CD4-positive, alpha-beta T cell (primary cell): ENCODE results near the gene GPC5. TPM values are rescaled to one million over a fixed set of nuclear protein-coding genes. Genes with fewer than 3 reads are reported as not detected.

Source experiments
- ATAC-seq: fragments of 200-7000 bp; cut with Tn5 transposase; one replicate; pipeline ENCODE4 v1.10.0; 2022; ENCODE audit warnings: mild to moderate bottlenecking; ENCODE audit not compliant: poor library complexity
- CTCF ChIA-PET: fragments of 350-600 bp; sonication (Branson Sonifier 250); formaldehyde crosslinking; loops from one replicate; lab custom pipeline; 2021; ENCODE audit warnings: antibody characterized with exemption, inconsistent platforms; lab: Charles Lee
- POLR2A ChIA-PET: fragments of 350-600 bp; sonication (Branson Sonifier 250); formaldehyde crosslinking; loops from one replicate; lab custom pipeline; 2021; ENCODE audit warnings: antibody characterized with exemption, inconsistent platforms; lab: Charles Lee
- DNase-seq, 14 experiments: peaks; one replicate each; pipeline ENCODE4 v3.0.0-alpha.2; 2013 to 2020; ENCODE audit warnings: mixed read lengths in 2 of 14
- H3K27ac ChIP-seq, 2 donors: one replicate each; pipeline versions ENCODE4 v1.5.1 to v1.7.0; 2013; ENCODE audit warnings: low read length in 2 of 2, low read depth in 1 of 2, mild to moderate bottlenecking in 1 of 2
- H3K27me3 ChIP-seq, 2 experiments: 1 replicate in 1 of 2; 2 replicates in 1 of 2; pipeline versions ENCODE4 v1.6.1 to v1.7.0; 2013; ENCODE audit warnings: low read length in 2 of 2, control low read depth in 1 of 2, mild to moderate bottlenecking in 1 of 2, moderate library complexity in 1 of 2; ENCODE audit not compliant: insufficient read depth in 2 of 2, control insufficient read depth in 1 of 2
- H3K36me3 ChIP-seq: one replicate; pipeline ENCODE4 v1.6.1; 2013; ENCODE audit warnings: low read length, control low read depth; ENCODE audit not compliant: insufficient read depth
- H3K4me1 ChIP-seq: one replicate; pipeline ENCODE4 v1.6.1; 2013; ENCODE audit warnings: low read length, control low read depth; ENCODE audit not compliant: insufficient read depth
- H3K4me3 ChIP-seq: one replicate; pipeline ENCODE4 v1.5.1; 2013; ENCODE audit warnings: mild to moderate bottlenecking, low read length, moderate library complexity
- H3K9me3 ChIP-seq, 2 experiments: 1 replicate in 1 of 2; 2 replicates in 1 of 2; pipeline versions ENCODE4 v1.6.1 to v1.7.0; 2013; ENCODE audit warnings: low read length in 2 of 2, mild to moderate bottlenecking in 2 of 2, control low read depth in 1 of 2, moderate library complexity in 1 of 2; ENCODE audit not compliant: control insufficient read depth in 1 of 2, insufficient read depth in 1 of 2
- H3K27ac Mint-ChIP-seq: one replicate; pipeline ENCODE4 v1.8.0; 2020; ENCODE audit warnings: mixed read lengths
- H3K27me3 Mint-ChIP-seq: one replicate; pipeline ENCODE4 v1.8.0; 2021; ENCODE audit warnings: mixed read lengths
- H3K36me3 Mint-ChIP-seq: one replicate; pipeline ENCODE4 v1.8.0; 2021; ENCODE audit warnings: low read depth, mixed read lengths
- H3K4me1 Mint-ChIP-seq: one replicate; pipeline ENCODE4 v1.8.0; 2021; ENCODE audit warnings: low read depth, mixed read lengths
- H3K4me3 Mint-ChIP-seq: one replicate; pipeline ENCODE4 v1.8.0; 2020; ENCODE audit warnings: mild to moderate bottlenecking, mixed read lengths
- H3K9me3 Mint-ChIP-seq: one replicate; pipeline ENCODE4 v1.8.0; 2020; ENCODE audit warnings: mixed read lengths
- CTCF ChIP-seq: fragments of 200-600 bp; IDR thresholded peaks from one replicate; pipeline ENCODE4 v1.8.0; 2022; ENCODE audit warnings: antibody characterized with exemption, mild to moderate bottlenecking
- intact Hi-C, 2 experiments: fragments of 100-400 bp; cut with DNase I in 1 of 2; cut with micrococcal nuclease in 1 of 2; formaldehyde crosslinking; loops; one replicate each; pipeline versions ENCODE4 v1.15.1 to v1.9.0; 2023 to 2025; cut with DNase I, micrococcal nuclease
- total RNA-seq, 174 experiments: library from RNA in 2 of 174; stranded (reverse) in 2 of 174; gene quantifications; one replicate each; pipeline ENCODE4 v1.2.3 and lab custom pipeline; 2021 to 2026

Gene GPC5
- total RNA-seq, 2 experiments from 2014 or later, result not detected

- H3K9me3 Mint-ChIP-seq, result no peaks in the 10 kb centered on the region
- TF ChIP-seq CTCF, result no peak
- DNase-seq (no peak), ATAC-seq (no peak)
- ChIA-PET CTCF (no interaction called here), POLR2A (no interaction called here)
- H3K4me3 Mint-ChIP-seq, result no peak overlapping the region
- Histone ChIP-seq H3K4me3 (no peak overlapping the region), H3K36me3 (no peaks in the 10 kb centered on the region), H3K4me1 (no peaks in the 10 kb centered on the region), H3K27me3 (no peaks in the 10 kb centered on the region), H3K9me3 (no peaks in the 10 kb centered on the region), H3K27ac (no peak overlapping the region)
- no peaks in the 10 kb centered on the region for H3K27me3 Mint-ChIP-seq
- H3K4me1 Mint-ChIP-seq, result no peaks in the 10 kb centered on the region
- H3K27ac Mint-ChIP-seq, result no peak overlapping the region
- no peaks in the 10 kb centered on the region for H3K36me3 Mint-ChIP-seq
- intact Hi-C loops, result no loop called here
These were observed 1054.4 kb downstream of the GPC5 start for GRCh38 chr13:92452840-92453239.

- no peaks in the 10 kb centered on the region for H3K36me3 Mint-ChIP-seq
- no peaks in the 10 kb centered on the region for H3K36me3 ChIP-seq
- peaks cover 0 to 3% of the 10 kb centered on the region in 2 experiments for H3K9me3 ChIP-seq
- ChIA-PET CTCF (interaction anchor here (0.6 kb wide), 1 partner anchor 427 kb away, joined by 3 read pairs; no protein-coding TSS in a partner anchor), POLR2A (interaction anchor here (0.6 kb wide), 1 partner anchor 609 kb away, joined by 3 read pairs; no protein-coding TSS in a partner anchor)
- no peak overlapping the region for H3K27ac ChIP-seq
- no peak for ATAC-seq
- H3K4me3 ChIP-seq, result no peak overlapping the region
- intact Hi-C loops, result no loop called here
- TF ChIP-seq CTCF, result no peak
- no peak overlapping the region for H3K27ac Mint-ChIP-seq
- H3K4me1 ChIP-seq, result no peaks in the 10 kb centered on the region
- DNase-seq, result no peak
- H3K27me3 Mint-ChIP-seq, result no peaks in the 10 kb centered on the region
- no peaks in the 10 kb centered on the region for H3K27me3 ChIP-seq
- H3K9me3 Mint-ChIP-seq, result peaks cover 3% of the 10 kb centered on the region
- H3K4me1 Mint-ChIP-seq, result no peaks in the 10 kb centered on the region
- H3K4me3 Mint-ChIP-seq, result no peak overlapping the region
These were observed 1060.9 kb downstream of the GPC5 start for GRCh38 chr13:92459306-92459705.

- no peak for DNase-seq
- Histone ChIP-seq H3K9me3 (peaks cover 0 to 3% of the 10 kb centered on the region in 2 experiments), H3K36me3 (no peaks in the 10 kb centered on the region), H3K4me1 (no peaks in the 10 kb centered on the region), H3K27ac (no peak overlapping the region), H3K4me3 (no peak overlapping the region), H3K27me3 (no peaks in the 10 kb centered on the region)
- Mint-ChIP-seq H3K27ac (no peak overlapping the region), H3K4me1 (no peaks in the 10 kb centered on the region), H3K9me3 (peaks cover 3% of the 10 kb centered on the region), H3K27me3 (no peaks in the 10 kb centered on the region), H3K36me3 (no peaks in the 10 kb centered on the region), H3K4me3 (no peak overlapping the region)
- intact Hi-C loops, result no loop called here
- no peak for TF ChIP-seq CTCF
- POLR2A ChIA-PET, result no interaction called here
- CTCF ChIA-PET, result no interaction called here
- ATAC-seq, result no peak
These were observed 1062.1 kb downstream of the GPC5 start for GRCh38 chr13:92460479-92460878.
